ENCODE data around the gene CFL2.
A peak's percentile ranks its signal among the peaks of the same experiment; 100 is the strongest.

Gene CFL2

GRCh38 chr14:34685819-34686428 lies 28.5 kb downstream of the CFL2 start:
- Histone ChIP-seq H2AK5ac (ENCODE audit: low read length) (no peak overlapping the region), H2BK15ac (replicated peaks; ENCODE audit: low read depth) (no peak overlapping the region), H2BK5ac (ENCODE audit: low read length) (no peak overlapping the region), H3K36me3 (ENCODE audit: control insufficient read depth, insufficient read depth, low read length) (no peaks in the 10 kb centered on the region), H3K27ac (ENCODE audit: low read depth, low read length) (no peak overlapping the region), H4K5ac (ENCODE audit: low read length) (no peak overlapping the region), H3K4me3 (ENCODE audit: low read length) (no peak overlapping the region), H3K4ac (ENCODE audit: low read depth, low read length) (no peak overlapping the region), H3K79me1 (ENCODE audit: low read length) (no peaks in the 10 kb centered on the region), H3K56ac (ENCODE audit: low read length) (no peak overlapping the region), H3K23ac (ENCODE audit: low read length) (peak overlapping the region; percentile 94), H3K4me1 (ENCODE audit: control insufficient read depth, low read depth, low read length) (no peaks in the 10 kb centered on the region), H3K27me3 (ENCODE audit: insufficient read depth, low read length, poor library complexity) (no peaks in the 10 kb centered on the region), H4K8ac (ENCODE audit: low read depth, low read length) (no peak overlapping the region), H3K79me2 (ENCODE audit: control insufficient read depth, insufficient read depth, low read length) (no peaks in the 10 kb centered on the region), H2BK120ac (ENCODE audit: low read depth, low read length) (no peak overlapping the region), H3K9ac (ENCODE audit: low read length) (no peak overlapping the region), H3K4me2 (ENCODE audit: low read length) (no peak overlapping the region), H3K18ac (ENCODE audit: low read length) (no peak overlapping the region)
- DNase-seq: peak; percentile 56
- WGBS (ENCODE audit: extremely low coverage, insufficient coverage, low lambda C conversion rate): no CpG with 5 or more reads among the region's 7 CpGs

- Histone ChIP-seq H3K4me2 (ENCODE audit: low read length) (no peak overlapping the region), H3K27me3 (ENCODE audit: insufficient read depth, low read length, poor library complexity) (no peaks in the 10 kb centered on the region), H3K36me3 (ENCODE audit: control insufficient read depth, insufficient read depth, low read length) (no peaks in the 10 kb centered on the region), H2BK15ac (replicated peaks; ENCODE audit: low read depth) (no peak overlapping the region), H3K4me1 (ENCODE audit: control insufficient read depth, low read depth, low read length) (no peaks in the 10 kb centered on the region), H3K56ac (ENCODE audit: low read length) (no peak overlapping the region), H2BK5ac (ENCODE audit: low read length) (no peak overlapping the region), H2AK5ac (ENCODE audit: low read length) (no peak overlapping the region), H3K23ac (ENCODE audit: low read length) (no peak overlapping the region), H3K27ac (ENCODE audit: low read depth, low read length) (no peak overlapping the region), H3K79me1 (ENCODE audit: low read length) (no peaks in the 10 kb centered on the region), H3K79me2 (ENCODE audit: control insufficient read depth, insufficient read depth, low read length) (no peaks in the 10 kb centered on the region), H3K9ac (ENCODE audit: low read length) (no peak overlapping the region), H3K18ac (ENCODE audit: low read length) (no peak overlapping the region), H3K4ac (ENCODE audit: low read depth, low read length) (no peak overlapping the region), H3K4me3 (ENCODE audit: low read length) (no peak overlapping the region), H2BK120ac (ENCODE audit: low read depth, low read length) (no peak overlapping the region), H4K5ac (ENCODE audit: low read length) (no peak overlapping the region), H4K8ac (ENCODE audit: low read depth, low read length) (no peak overlapping the region)
- no peak for DNase-seq
Measured at GRCh38 chr14:34684578-34684977, 29.8 kb downstream of the CFL2 start.

DNA sequence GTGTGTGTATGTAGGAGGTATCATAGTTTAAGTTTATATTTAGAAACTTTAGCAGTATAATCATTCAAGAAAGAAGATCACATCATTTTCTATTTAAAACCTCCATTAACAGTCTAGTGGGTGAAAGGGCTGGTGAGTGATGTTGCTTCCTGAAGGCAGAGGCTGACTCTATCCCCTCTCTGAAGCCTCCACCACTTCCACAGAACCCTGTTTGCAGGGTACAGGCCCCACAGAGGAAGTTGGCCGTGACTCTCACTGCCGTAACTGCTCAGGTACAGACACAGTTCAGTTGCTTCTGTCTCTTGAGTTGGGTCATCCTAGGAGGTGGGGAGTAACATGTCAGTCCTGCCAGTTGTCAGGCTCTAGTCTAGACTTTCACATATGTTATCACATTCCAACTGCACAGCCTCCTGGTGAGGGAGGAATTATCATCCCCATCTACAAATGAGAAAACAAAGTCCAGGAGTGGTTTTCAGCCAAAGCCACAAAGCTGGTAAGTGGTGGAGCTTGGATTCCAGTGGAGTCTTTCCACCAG lies 31.5 kb downstream of the CFL2 start:
- Histone ChIP-seq H3K56ac (ENCODE audit: low read length) (no peak overlapping the region), H4K5ac (ENCODE audit: low read length) (no peak overlapping the region), H3K23ac (ENCODE audit: low read length) (no peak overlapping the region), H3K79me1 (ENCODE audit: low read length) (no peaks in the 10 kb centered on the region), H2BK120ac (ENCODE audit: low read depth, low read length) (no peak overlapping the region), H3K79me2 (ENCODE audit: control insufficient read depth, insufficient read depth, low read length) (no peaks in the 10 kb centered on the region), H2BK5ac (ENCODE audit: low read length) (no peak overlapping the region), H3K27ac (ENCODE audit: low read depth, low read length) (no peak overlapping the region), H3K27me3 (ENCODE audit: insufficient read depth, low read length, poor library complexity) (no peaks in the 10 kb centered on the region), H4K8ac (ENCODE audit: low read depth, low read length) (no peak overlapping the region), H3K9ac (ENCODE audit: low read length) (no peak overlapping the region), H3K4me3 (ENCODE audit: low read length) (no peak overlapping the region), H3K18ac (ENCODE audit: low read length) (no peak overlapping the region), H2AK5ac (ENCODE audit: low read length) (no peak overlapping the region), H3K4ac (ENCODE audit: low read depth, low read length) (no peak overlapping the region), H2BK15ac (replicated peaks; ENCODE audit: low read depth) (no peak overlapping the region), H3K4me1 (ENCODE audit: control insufficient read depth, low read depth, low read length) (no peaks in the 10 kb centered on the region), H3K36me3 (ENCODE audit: control insufficient read depth, insufficient read depth, low read length) (no peaks in the 10 kb centered on the region), H3K4me2 (ENCODE audit: low read length) (no peak overlapping the region)
- no CpG with 5 or more reads among the region's 2 CpGs for whole genome bisulfite sequencing (ENCODE audit: extremely low coverage, insufficient coverage, low lambda C conversion rate)
- no peak for DNase-seq

- H3K56ac ChIP-seq (ENCODE audit: low read length): no peak overlapping the region
- no peak overlapping the region for H2BK120ac ChIP-seq (ENCODE audit: low read depth, low read length)
- no peaks in the 10 kb centered on the region for H3K4me1 ChIP-seq (ENCODE audit: control insufficient read depth, low read depth, low read length)
- no peaks in the 10 kb centered on the region for H3K27me3 ChIP-seq (ENCODE audit: insufficient read depth, low read length, poor library complexity)
- no peak overlapping the region for H4K8ac ChIP-seq (ENCODE audit: low read depth, low read length)
- no peak overlapping the region for H3K4me3 ChIP-seq (ENCODE audit: low read length)
- no peak overlapping the region for H4K5ac ChIP-seq (ENCODE audit: low read length)
- no peak overlapping the region for H2BK5ac ChIP-seq (ENCODE audit: low read length)
- no peak overlapping the region for H3K9ac ChIP-seq (ENCODE audit: low read length)
- H3K79me2 ChIP-seq (ENCODE audit: control insufficient read depth, insufficient read depth, low read length): no peaks in the 10 kb centered on the region
- no peak for DNase-seq
- no peak overlapping the region for H2BK15ac ChIP-seq (replicated peaks; ENCODE audit: low read depth)
- H3K79me1 ChIP-seq (ENCODE audit: low read length): no peaks in the 10 kb centered on the region
- WGBS (ENCODE audit: extremely low coverage, insufficient coverage, low lambda C conversion rate): no CpG with 5 or more reads among the region's 8 CpGs
- H2AK5ac ChIP-seq (ENCODE audit: low read length): no peak overlapping the region
- H3K4me2 ChIP-seq (ENCODE audit: low read length): no peak overlapping the region
- H3K23ac ChIP-seq (ENCODE audit: low read length): no peak overlapping the region
- no peak overlapping the region for H3K4ac ChIP-seq (ENCODE audit: low read depth, low read length)
- no peak overlapping the region for H3K18ac ChIP-seq (ENCODE audit: low read length)
- no peak overlapping the region for H3K27ac ChIP-seq (ENCODE audit: low read depth, low read length)
- no peaks in the 10 kb centered on the region for H3K36me3 ChIP-seq (ENCODE audit: control insufficient read depth, insufficient read depth, low read length)
Measured at GRCh38 chr14:34680806-34681479, 33.5 kb downstream of the CFL2 start.

DNA sequence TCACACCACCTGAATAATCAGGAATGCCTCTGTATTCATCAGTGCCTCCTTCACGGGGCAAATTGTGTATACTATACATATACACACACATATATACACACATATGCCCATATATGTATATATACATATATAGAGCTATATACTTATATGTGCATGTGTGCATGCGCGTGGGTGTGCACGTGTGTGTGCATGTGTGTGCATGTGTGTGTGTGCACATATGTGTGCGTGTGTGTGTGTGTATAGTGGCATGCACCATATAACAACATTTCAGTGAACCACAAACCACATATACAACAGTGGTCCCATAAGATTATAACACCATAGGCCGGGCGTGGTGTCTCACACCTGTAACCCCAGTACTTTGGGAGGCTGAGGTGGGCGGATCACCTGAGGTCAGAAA lies 35.7 kb downstream of the CFL2 start:
- Histone ChIP-seq H3K18ac (ENCODE audit: low read length) (no peak overlapping the region), H3K4me2 (ENCODE audit: low read length) (no peak overlapping the region), H3K23ac (ENCODE audit: low read length) (no peak overlapping the region), H3K79me1 (ENCODE audit: low read length) (no peaks in the 10 kb centered on the region), H3K27me3 (ENCODE audit: insufficient read depth, low read length, poor library complexity) (no peaks in the 10 kb centered on the region), H2BK120ac (ENCODE audit: low read depth, low read length) (no peak overlapping the region), H3K4me3 (ENCODE audit: low read length) (no peak overlapping the region), H3K4ac (ENCODE audit: low read depth, low read length) (no peak overlapping the region), H4K8ac (ENCODE audit: low read depth, low read length) (no peak overlapping the region), H2BK15ac (replicated peaks; ENCODE audit: low read depth) (no peak overlapping the region), H3K4me1 (ENCODE audit: control insufficient read depth, low read depth, low read length) (no peaks in the 10 kb centered on the region), H3K56ac (ENCODE audit: low read length) (no peak overlapping the region), H2BK5ac (ENCODE audit: low read length) (no peak overlapping the region), H3K27ac (ENCODE audit: low read depth, low read length) (no peak overlapping the region), H3K36me3 (ENCODE audit: control insufficient read depth, insufficient read depth, low read length) (no peaks in the 10 kb centered on the region), H2AK5ac (ENCODE audit: low read length) (no peak overlapping the region), H3K9ac (ENCODE audit: low read length) (no peak overlapping the region), H4K5ac (ENCODE audit: low read length) (no peak overlapping the region), H3K79me2 (ENCODE audit: control insufficient read depth, insufficient read depth, low read length) (no peaks in the 10 kb centered on the region)
- WGBS (ENCODE audit: extremely low coverage, insufficient coverage, low lambda C conversion rate): no CpG with 5 or more reads among the region's 8 CpGs
- DNase-seq: no peak

DNA sequence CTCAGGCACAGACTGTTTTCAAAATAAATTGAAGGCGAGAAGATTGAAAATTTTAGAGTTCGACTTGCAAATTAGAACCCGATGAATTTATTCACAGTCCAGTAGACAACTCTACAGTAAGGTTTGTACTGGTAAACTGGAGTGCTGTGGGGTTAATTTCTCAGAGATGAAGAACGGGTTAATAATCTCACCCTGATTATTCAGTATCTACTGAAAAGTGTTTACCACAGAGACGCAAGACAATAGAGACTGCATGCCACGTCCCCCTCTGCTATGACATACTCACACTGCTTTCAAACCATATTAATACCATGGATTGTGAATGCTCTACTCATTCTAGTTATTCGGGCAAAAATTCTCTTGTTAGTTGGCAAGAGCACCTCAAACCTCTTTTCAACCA lies 36.1 kb downstream of the CFL2 start:
- Histone ChIP-seq H4K8ac (ENCODE audit: low read depth, low read length) (no peak overlapping the region), H2AK5ac (ENCODE audit: low read length) (no peak overlapping the region), H3K27ac (ENCODE audit: low read depth, low read length) (no peak overlapping the region), H3K4me2 (ENCODE audit: low read length) (no peak overlapping the region), H3K18ac (ENCODE audit: low read length) (no peak overlapping the region), H2BK15ac (replicated peaks; ENCODE audit: low read depth) (no peak overlapping the region), H3K79me1 (ENCODE audit: low read length) (no peaks in the 10 kb centered on the region), H3K23ac (ENCODE audit: low read length) (no peak overlapping the region), H3K36me3 (ENCODE audit: control insufficient read depth, insufficient read depth, low read length) (no peaks in the 10 kb centered on the region), H3K4ac (ENCODE audit: low read depth, low read length) (no peak overlapping the region), H3K4me1 (ENCODE audit: control insufficient read depth, low read depth, low read length) (no peaks in the 10 kb centered on the region), H3K27me3 (ENCODE audit: insufficient read depth, low read length, poor library complexity) (no peaks in the 10 kb centered on the region), H2BK120ac (ENCODE audit: low read depth, low read length) (no peak overlapping the region), H3K4me3 (ENCODE audit: low read length) (no peak overlapping the region), H3K56ac (ENCODE audit: low read length) (no peak overlapping the region), H3K9ac (ENCODE audit: low read length) (no peak overlapping the region), H3K79me2 (ENCODE audit: control insufficient read depth, insufficient read depth, low read length) (no peaks in the 10 kb centered on the region), H4K5ac (ENCODE audit: low read length) (no peak overlapping the region), H2BK5ac (ENCODE audit: low read length) (no peak overlapping the region)
- no peak for DNase-seq
- WGBS (ENCODE audit: extremely low coverage, insufficient coverage, low lambda C conversion rate): no CpG with 5 or more reads among the region's 7 CpGs
